ENCODE measurements around the gene ARID1B.

The ARID1B gene

GRCh38 chr6:157220485-157220884 lies 443.3 kb downstream of the ARID1B start:
- DNase-seq (ENCODE audit: low read depth) = no peak
- H3K4me3 ChIP-seq (ENCODE audit: control insufficient read depth, low read depth, low read length) = no peak overlapping the region
- TF ChIP-seq CTCF (IDR thresholded peaks at IDR 0.05; ENCODE audit: control insufficient read depth, insufficient read depth, low read depth, low read length, missing control alignments) = no peak

DNA sequence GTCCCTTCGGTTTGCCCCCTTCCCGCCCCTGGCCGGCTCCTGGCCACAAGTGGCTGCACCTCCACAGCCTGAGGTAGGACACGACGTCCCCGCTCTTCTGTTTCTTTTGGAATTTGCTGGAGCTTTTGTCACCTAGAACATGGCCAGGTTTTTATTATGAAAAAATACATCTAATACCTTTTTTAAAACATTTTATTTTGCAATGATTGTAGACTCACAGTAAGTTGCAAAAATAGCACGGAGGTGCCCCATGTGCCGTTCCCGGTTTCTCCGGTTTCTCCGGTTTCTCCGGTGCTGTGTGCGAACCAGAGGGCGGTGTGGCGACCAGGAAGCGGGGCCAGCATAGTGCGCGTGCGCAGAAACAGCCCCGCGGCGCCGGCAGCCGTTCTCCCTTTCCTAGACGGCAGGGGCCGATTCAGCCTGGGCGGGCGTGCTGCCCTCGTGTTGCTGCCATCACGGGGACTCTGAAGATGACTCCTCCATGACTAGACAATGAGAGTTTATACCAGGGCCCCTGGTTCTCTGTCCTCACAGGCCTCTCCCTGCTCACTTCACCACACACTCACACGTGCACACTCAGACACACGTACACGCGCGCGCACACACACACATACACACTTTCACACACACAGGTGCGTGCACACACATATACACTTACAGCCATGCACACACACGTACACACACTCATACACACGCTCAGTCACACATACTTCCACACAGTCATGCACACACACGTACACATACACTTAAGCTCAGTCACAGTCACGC lies 444.1 kb downstream of the ARID1B start:
- peak overlapping the region; percentile 28 for H3K4me3 ChIP-seq (ENCODE audit: control insufficient read depth, low read depth, low read length)
- no peak for DNase-seq (ENCODE audit: low read depth)
- TF ChIP-seq CTCF (IDR thresholded peaks at IDR 0.05; ENCODE audit: control insufficient read depth, insufficient read depth, low read depth, low read length, missing control alignments) = peak; percentile 24

- no peak for DNase-seq (ENCODE audit: low read depth)
- no peak overlapping the region for H3K4me3 ChIP-seq (ENCODE audit: control insufficient read depth, low read depth, low read length)
- no peak for TF ChIP-seq CTCF (IDR thresholded peaks at IDR 0.05; ENCODE audit: control insufficient read depth, insufficient read depth, low read depth, low read length, missing control alignments)
Observed at GRCh38 chr6:157221817-157222175, 444.6 kb downstream of the ARID1B start.

GRCh38 chr6:157222201-157222981 lies 445.2 kb downstream of the ARID1B start:
- H3K4me3 ChIP-seq (ENCODE audit: control insufficient read depth, low read depth, low read length) = no peak overlapping the region
- no peak for TF ChIP-seq CTCF (IDR thresholded peaks at IDR 0.05; ENCODE audit: control insufficient read depth, insufficient read depth, low read depth, low read length, missing control alignments)
- DNase-seq (ENCODE audit: low read depth) = no peak

DNA sequence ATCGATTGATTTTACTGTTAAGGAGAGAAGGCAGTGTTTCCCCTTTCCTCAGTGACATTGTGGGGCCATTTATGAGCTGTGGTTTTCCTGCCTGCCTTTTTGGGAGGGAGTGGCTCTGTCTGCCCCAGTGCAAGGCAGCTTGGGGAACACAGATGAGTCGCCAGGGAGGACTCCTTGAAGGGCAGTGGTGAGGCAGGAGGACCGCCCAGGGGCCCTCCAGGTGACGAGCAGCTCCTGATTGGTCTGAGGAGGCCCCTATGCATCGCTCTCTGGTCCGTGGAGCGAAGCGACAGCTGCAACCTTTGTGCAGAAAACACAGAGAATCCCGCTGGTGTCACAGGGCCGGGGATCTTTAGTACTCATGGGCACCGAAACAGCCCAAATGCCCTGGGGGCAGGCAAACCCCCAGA lies 445.8 kb downstream of the ARID1B start:
- DNase-seq (ENCODE audit: low read depth) = no peak
- no peak overlapping the region for H3K4me3 ChIP-seq (ENCODE audit: control insufficient read depth, low read depth, low read length)
- TF ChIP-seq CTCF (IDR thresholded peaks at IDR 0.05; ENCODE audit: control insufficient read depth, insufficient read depth, low read depth, low read length, missing control alignments) = no peak

GRCh38 chr6:157223511-157223910 lies 446.3 kb downstream of the ARID1B start:
- no peak for TF ChIP-seq CTCF (IDR thresholded peaks at IDR 0.05; ENCODE audit: control insufficient read depth, insufficient read depth, low read depth, low read length, missing control alignments)
- H3K4me3 ChIP-seq (ENCODE audit: control insufficient read depth, low read depth, low read length) = no peak overlapping the region
- no peak for DNase-seq (ENCODE audit: low read depth)
